Mammary microvascular endothelial cell (primary cell): ENCODE results near the gene CD79A. TPM values are rescaled to one million over a fixed set of nuclear protein-coding genes. Genes with fewer than 3 reads are reported as not detected.

ENCODE experiments used
- total RNA-seq: library from RNA; depleted of rRNA; stranded (reverse); fragments of >200 nt; gene quantifications from 2 replicates; pipeline ENCODE4 v1.2.3, GENCODE V29; 2015

Gene CD79A
- 0.10 and 0.47 TPM in 2 replicates for total RNA-seq

GRCh38 chr19:41876847-41877832 lies at the start of gene CD79A:
Gene CD79A (plus strand): TSS chr19:41877279. CDS start chr19:41877305, 26 bp downstream.

GRCh38 chr19:41844601-41845000 lies 32.5 kb upstream of the CD79A start, which contains the start of gene LYPD4:
Gene LYPD4 (minus strand): TSS chr19:41844683. CDS start chr19:41839285, 5,398 bp downstream.

DNA sequence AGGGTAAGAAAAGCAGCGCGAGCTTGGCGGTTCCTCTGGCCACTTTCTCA lies 32.3 kb upstream of the CD79A start, which contains the start of gene DMRTC2:
Gene DMRTC2 (plus strand): TSS at position 42 of the 50 bp plus-strand sequence. CDS start 2,387 bp downstream, outside the sequence.

GRCh38 chr19:41859618-41860418 lies 17.3 kb upstream of the CD79A start, which contains the start of gene RPS19:
Gene RPS19 (plus strand): TSS chr19:41860255. CDS start chr19:41860775, 520 bp downstream.

DNA sequence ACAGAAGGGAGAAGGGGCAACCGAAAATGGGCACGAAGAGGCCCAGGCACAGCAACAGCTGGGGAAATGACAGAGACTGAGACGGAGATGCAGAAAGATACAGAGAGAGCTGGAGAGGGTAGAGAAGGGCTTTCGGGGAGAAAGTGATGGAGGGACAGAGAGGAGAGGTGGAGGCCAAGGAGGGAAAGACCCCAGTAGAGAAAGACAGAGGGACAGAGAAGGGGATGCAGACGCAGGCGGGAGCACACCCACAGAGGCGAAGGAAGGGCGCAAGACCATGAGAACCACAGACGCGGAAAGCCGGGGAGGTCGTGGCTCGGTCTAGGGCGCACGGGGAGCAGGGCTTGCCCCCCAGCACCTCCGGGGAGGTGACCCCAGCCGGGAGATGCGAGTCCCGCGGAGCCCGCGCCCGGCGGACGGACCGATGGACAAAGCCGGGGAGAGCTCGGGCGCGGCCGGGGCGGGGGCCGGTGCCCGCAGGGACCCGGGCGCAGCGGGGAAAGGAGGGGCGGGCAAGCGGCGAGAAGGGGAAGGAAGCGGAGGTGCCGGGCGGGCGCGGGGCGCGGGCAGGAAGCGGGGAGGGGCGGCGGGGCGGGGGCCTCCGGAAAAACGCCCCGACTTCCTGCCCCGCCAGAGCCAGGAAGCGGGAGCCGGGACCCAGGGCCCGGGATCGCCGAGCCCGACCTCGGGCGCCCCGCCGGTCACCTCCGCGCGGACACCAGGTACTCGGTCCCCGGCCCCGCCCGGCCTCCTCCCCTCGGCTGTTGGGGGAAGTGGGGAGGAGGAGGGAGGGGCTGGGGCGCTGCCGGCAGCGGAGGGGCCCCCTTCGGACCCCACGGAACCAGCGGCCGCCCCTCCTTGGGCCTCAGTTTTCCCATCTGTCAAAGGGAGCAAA lies 5.7 kb downstream of the CD79A start, which contains the start of gene ARHGEF1:
Gene ARHGEF1 (plus strand): TSS at position 617 of the 895 bp plus-strand sequence. CDS start 4,899 bp downstream, outside the sequence.

DNA sequence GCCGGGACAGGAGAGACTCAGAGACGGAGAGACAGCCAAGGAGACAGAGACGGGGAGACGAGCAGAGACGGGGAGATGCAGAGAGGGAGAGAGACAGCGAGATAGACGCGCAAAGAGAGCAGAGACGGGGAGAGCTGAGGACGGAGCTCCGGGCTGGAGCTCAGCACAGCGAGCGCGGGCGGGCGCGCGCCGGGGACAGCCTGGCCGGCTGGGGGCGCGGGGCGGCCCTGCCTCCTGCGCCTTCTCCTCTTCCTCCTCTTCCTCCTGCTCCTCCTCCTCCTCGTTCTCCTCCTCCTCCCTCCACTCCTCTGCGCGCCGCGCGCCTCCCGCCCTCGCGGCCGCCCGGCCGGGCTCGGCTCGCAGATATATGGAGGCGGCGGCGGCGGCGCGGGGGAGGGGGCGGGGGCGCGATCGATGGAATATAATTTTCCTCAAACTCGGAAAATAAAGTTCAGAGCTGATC lies 51.2 kb downstream of the CD79A start, which contains the start of gene ERFL:
Gene ERFL (minus strand): TSS at position 229 of the 463 bp plus-strand sequence. CDS start 15,530 bp downstream, outside the sequence.

Other genes starting within 250 kb of the CD79A start
- not detected in 2 replicates for gene CEACAM7, start 189.0 kb upstream of the CD79A start, total RNA-seq
- gene CEACAM5, start 168.7 kb upstream of the CD79A start, total RNA-seq: not detected in 2 replicates
- gene CEACAM6, start 121.7 kb upstream of the CD79A start, total RNA-seq: not detected in 2 replicates
- not detected in 2 replicates for gene CEACAM3, start 80.7 kb upstream of the CD79A start, total RNA-seq
- gene LYPD4, start 32.6 kb upstream of the CD79A start, total RNA-seq: not detected in 2 replicates
- gene DMRTC2, start 32.2 kb upstream of the CD79A start, total RNA-seq: not detected in 2 replicates
- gene RPS19, start 17.0 kb upstream of the CD79A start, total RNA-seq: 1,340 and 1,492 TPM in 2 replicates
- gene ARHGEF1, start 5.9 kb downstream of the CD79A start, total RNA-seq: 82.4 and 89.8 TPM in 2 replicates
- not detected in 2 replicates for gene ERFL, start 51.2 kb downstream of the CD79A start, total RNA-seq
- gene RABAC1, start 82.0 kb downstream of the CD79A start, total RNA-seq: 142 and 147 TPM in 2 replicates
- gene ATP1A3, start 117.0 kb downstream of the CD79A start, total RNA-seq: not detected in 2 replicates
- not detected in 2 replicates for gene GRIK5, start 192.9 kb downstream of the CD79A start, total RNA-seq
- 14.5 and 17.2 TPM in 2 replicates for gene ZNF574, start 198.9 kb downstream of the CD79A start, total RNA-seq